SH-SY5Y (cell line): ENCODE data around the gene GSKIP.

Source experiments
- GATA2 ChIP-seq: IDR thresholded peaks from 2 replicates; pipeline ENCODE4 v1.6.1; 2011; ENCODE audit warnings: mild to moderate bottlenecking, low read depth, low read length
- GATA3 ChIP-seq: IDR thresholded peaks from 2 replicates; pipeline ENCODE4 v1.6.1; 2011; ENCODE audit warnings: low read depth, mild to moderate bottlenecking, low read length, moderate library complexity

DNA sequence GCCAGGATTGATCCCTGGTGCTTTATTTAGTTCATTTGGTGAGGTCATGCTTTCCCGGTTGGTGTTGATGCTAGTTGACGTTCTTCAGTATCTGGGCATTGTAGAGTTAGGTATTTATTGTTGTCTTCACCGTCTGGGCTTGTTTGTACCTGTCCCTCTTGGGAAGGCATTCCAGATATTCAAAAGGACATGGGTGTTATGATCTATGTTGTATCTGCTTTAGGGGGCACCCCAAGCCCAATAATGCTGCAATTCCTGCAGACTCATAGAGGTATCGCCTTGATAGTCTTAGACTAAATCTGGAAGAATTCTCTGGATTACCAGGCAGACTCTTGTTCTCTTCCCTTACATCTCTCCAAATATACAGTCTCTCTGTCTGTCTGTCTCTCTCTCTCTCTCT is 70.7 kb downstream of the GSKIP start:
- TF ChIP-seq GATA2 = no peak
- TF ChIP-seq GATA3 = no peak
